Cardiac fibroblast (primary cell): ENCODE results near the gene COG3.

Experiments used
- DNase-seq, 2 donors: peaks; one replicate each; pipeline versions ENCODE4 v3.0.0 to v3.0.0-alpha.2; 2010; ENCODE audit warnings: low read depth in 2 of 2
- H3K4me3 ChIP-seq, 2 donors: replicated peaks in 1 of 2; 1 replicate in 1 of 2; 2 replicates in 1 of 2; pipeline ENCODE4 v1.5.1; 2011; ENCODE audit warnings: low read depth in 2 of 2, low read length in 2 of 2, mild to moderate bottlenecking in 2 of 2, moderate library complexity in 1 of 2
- TF ChIP-seq, protein P1 (sequence below): IDR thresholded peaks from one replicate; pipeline ENCODE4 v1.5.1; 2011; ENCODE audit warnings: low read depth, mild to moderate bottlenecking, low read length, inconsistent platforms

The COG3 gene

DNA sequence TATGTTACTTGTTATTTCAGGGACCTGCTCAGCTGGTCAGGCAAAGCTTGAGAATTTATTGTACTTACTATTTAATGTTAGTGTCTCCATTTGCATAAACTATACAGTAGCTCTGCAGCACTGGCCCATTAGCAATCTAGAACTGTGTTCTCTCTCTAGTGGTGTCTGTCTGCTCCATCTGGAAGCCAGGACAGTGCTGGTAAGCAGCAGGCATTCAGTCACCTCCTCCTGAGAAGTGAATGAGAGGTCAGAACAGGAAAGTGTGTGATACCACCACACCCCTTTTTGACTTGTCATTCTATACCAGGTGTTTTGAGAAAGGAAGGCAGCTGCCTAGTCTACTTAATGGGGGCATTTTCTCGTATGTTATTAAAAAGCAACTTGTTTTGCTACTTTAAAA is 3.9 kb downstream of the COG3 start:
- H3K4me3 ChIP-seq = no peak overlapping the region
- DNase-seq = peak in 1 of 2 donors; percentile 2
- TF ChIP-seq, protein P1, sequence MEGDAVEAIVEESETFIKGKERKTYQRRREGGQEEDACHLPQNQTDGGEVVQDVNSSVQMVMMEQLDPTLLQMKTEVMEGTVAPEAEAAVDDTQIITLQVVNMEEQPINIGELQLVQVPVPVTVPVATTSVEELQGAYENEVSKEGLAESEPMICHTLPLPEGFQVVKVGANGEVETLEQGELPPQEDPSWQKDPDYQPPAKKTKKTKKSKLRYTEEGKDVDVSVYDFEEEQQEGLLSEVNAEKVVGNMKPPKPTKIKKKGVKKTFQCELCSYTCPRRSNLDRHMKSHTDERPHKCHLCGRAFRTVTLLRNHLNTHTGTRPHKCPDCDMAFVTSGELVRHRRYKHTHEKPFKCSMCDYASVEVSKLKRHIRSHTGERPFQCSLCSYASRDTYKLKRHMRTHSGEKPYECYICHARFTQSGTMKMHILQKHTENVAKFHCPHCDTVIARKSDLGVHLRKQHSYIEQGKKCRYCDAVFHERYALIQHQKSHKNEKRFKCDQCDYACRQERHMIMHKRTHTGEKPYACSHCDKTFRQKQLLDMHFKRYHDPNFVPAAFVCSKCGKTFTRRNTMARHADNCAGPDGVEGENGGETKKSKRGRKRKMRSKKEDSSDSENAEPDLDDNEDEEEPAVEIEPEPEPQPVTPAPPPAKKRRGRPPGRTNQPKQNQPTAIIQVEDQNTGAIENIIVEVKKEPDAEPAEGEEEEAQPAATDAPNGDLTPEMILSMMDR = no peak

DNA sequence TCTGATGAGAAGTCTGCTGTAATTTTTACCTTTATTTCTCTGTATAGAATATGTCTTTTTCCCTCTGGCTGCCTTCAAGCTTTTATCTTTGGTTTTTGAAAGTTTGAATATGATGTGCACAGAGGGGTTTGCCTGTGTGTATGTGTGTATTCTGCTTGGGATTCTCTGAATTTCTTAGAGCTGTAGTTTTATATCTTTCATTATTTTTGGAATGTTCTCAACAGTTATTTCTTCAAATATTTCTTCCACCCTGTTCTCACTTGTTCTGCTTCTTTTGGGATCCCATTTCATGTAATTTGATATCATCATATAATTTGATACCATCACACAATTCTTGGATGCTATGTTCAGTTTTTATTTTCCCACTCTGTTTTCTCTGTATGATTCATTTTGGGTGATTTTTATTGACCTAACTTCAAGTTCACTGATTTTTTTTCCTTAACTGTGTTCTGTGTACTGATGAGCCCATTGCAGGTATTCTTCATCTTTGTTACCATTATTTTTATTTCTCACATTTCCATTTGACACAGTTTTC is 7.5 kb downstream of the COG3 start:
- no peak overlapping the region for H3K4me3 ChIP-seq
- TF ChIP-seq, protein P1 = no peak
- peak in 1 of 2 donors; percentile 32 for DNase-seq

DNA sequence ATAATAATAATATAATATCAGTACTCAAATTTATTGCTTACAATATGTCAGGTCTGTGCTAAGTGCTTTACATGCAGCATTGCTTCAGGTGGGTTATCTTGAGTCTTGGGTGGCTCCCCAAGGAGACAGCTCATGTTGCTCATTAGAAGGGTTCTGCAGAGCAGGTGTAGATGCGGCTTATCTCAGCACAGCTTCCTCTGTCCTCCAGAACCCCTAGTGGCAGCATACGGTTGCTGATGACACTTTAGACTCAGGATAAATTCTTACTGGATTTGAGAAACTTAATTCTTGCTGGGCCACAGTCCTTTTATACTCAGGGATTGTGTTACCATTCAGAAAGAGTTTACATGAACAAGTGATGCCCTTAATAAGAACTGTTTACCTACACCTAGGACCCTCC is 8.9 kb downstream of the COG3 start:
- TF ChIP-seq, protein P1 = peak; percentile 26

GRCh38 chr13:45474584-45475454 is 10.1 kb downstream of the COG3 start:
- DNase-seq = no peak
- TF ChIP-seq, protein P1 = no peak
- H3K4me3 ChIP-seq = no peak overlapping the region

More for the DNA sequence above, 8.9 kb downstream of the COG3 start:
- no peak overlapping the region for H3K4me3 ChIP-seq
- DNase-seq = no peak

DNA sequence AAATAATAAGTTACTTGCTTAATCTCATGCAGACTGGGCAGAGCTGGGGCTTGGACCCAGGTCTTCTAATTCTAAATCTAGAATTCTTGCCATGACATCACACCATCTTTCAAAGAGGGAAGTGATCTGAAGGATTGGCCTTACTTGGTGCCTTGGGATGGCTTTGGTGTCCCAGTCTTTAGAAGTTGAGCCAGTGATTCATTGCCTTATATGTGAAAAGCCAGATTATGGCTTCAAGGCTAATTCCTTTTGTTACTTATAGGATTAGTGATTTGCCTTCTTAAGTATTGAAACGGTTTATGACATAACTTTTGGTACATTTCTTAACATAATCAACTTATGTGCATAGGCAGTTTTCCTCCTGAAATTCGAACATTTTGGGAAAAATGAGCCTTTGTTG is 14.9 kb downstream of the COG3 start:
- no peak overlapping the region for H3K4me3 ChIP-seq
- TF ChIP-seq, protein P1 = no peak
- no peak for DNase-seq

DNA sequence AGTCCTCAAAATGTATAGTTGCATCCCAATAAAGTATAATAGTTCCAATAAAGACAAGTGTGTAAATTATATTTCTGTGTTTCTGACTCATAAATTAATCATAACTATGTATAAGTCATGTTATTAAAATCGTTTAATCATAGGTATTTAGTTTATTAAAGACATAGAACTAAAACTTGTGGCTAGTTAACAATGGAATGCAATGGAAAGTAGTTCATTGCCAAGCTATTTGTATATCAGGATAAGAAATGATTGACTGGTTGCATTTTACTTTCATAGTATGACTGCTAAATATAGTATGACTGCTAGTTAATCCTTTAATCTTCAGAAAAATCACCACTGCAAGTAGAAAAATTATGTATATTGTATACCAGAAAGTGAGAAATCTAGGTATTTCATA is 16.9 kb downstream of the COG3 start:
- TF ChIP-seq, protein P1 = no peak

More for the DNA sequence above, 16.9 kb downstream of the COG3 start:
- H3K4me3 ChIP-seq = no peak overlapping the region
- DNase-seq = no peak
